HG03457 (cell line): ENCODE data around the gene PSEN1.

Experiments
- ATAC-seq: cut with Tn5 transposase; IDR thresholded peaks from one replicate; pipeline ENCODE4 v1.9.1; 2021; ENCODE audit warnings: moderate number of reproducible peaks; ENCODE audit not compliant: unreplicated experiment

The PSEN1 gene

DNA sequence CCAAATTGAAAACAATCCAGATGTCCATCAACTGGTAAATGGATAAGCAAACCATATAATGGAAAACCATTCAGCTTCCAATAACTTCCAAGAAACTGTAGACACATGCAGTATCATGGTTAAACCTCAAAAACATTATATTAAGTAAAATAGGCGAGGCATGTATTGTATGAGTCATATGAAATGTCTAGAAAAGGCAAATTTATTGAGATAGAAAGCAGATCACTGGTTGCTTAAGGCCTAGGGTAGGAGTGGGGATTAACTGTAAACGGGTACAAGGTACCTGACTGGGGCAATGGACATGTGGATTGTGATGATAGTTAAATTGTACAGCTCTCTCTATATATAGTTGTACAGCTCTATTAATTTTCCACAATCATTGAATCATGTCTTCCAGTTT, 79.7 kb downstream of the PSEN1 start:
- ATAC-seq = no peak

DNA sequence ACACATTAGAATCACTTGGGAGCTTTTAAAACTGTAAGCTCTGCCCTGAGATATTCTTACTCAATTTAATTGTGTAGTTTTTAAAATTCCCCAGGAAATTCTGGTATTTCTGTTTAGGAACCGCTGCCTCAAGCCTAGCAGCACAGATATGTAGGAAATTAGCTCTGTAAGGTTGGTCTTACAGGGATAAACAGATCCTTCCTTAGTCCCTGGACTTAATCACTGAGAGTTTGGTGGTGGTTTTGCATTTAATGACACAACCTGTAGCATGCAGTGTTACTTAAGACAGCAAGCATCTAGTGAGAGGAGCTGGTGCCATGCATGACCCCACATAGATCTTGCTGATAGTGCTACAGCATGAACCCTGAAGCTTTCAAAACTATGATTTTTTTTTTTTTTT, 81.1 kb downstream of the PSEN1 start:
- no peak for ATAC-seq

DNA sequence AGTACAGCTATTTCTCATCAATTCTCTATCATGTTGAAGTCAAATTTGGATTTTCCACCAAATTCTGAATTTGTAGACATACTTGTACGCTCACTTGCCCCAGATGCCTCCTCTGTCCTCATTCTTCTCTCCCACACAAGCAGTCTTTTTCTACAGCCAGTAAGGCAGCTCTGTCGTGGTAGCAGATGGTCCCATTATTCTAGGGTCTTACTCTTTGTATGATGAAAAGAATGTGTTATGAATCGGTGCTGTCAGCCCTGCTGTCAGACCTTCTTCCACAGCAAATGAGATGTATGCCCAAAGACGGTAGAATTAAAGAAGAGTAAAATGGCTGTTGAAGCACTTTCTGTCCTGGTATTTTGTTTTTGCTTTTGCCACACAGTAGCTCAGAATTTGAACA, 83.8 kb downstream of the PSEN1 start:
- no peak for ATAC-seq

DNA sequence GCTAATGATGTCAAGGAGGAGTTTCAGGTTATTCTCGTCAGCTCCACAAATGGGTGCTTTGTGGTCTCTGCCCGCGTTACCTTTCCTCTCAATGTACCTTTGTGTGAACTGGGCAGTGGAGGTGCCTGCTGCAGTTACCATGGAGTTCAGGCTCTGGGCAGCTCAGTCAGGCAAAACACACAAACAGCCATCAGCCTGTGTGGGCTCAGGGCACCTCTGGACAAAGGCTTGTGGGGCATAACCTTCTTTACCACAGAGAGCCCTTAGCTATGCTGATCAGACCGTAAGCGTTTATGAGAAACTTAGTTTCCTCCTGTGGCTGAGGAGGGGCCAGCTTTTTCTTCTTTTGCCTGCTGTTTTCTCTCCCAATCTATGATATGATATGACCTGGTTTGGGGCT, 84.3 kb downstream of the PSEN1 start:
- ATAC-seq = no peak

DNA sequence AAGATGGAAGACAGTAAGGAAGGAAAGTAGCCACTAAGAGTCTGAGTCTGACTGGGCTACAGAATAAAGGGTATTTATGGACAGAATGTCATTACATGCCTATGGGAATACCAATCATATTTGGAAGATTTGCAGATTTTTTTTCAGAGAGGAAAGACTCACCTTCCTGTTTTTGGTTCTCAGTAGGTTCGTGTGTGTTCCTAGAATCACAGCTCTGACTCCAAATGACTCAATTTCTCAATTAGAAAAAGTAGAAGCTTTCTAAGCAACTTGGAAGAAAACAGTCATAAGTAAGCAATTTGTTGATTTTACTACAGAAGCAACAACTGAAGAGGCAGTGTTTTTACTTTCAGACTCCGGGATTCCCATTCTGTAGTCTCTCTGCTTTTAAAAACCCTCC, 85.6 kb downstream of the PSEN1 start:
- no peak for ATAC-seq

DNA sequence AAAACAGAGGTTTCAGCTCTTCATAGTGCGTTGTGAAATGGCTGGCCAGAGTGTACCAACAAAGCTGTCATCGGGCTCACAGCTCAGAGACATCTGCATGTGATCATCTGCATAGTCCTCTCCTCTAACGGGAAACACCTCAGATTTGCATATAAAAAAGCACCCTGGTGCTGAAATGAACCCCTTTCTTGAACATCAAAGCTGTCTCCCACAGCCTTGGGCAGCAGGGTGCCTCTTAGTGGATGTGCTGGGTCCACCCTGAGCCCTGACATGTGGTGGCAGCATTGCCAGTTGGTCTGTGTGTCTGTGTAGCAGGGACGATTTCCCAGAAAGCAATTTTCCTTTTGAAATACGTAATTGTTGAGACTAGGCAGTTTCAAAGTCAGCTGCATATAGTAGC, 86.7 kb downstream of the PSEN1 start:
- ATAC-seq = no peak

DNA sequence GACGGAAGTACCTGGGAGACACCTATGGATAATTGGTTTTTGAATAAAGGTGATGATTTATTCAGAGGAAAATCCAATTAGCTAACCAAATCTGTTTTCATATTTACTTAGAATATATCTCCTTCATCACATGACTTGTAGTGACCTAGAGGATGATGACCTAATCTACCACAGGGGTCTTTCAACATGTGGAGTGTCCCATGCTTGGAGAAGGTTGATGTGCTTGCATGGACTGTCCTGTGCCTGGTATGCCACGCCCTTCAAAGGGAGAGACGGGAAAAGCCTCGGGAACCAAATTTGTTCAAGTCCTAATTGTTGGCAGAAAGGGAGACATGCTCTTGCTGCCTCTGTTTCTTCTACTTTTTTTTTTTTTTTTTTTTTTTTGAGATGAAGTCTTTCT, 89.2 kb downstream of the PSEN1 start:
- no peak for ATAC-seq

DNA sequence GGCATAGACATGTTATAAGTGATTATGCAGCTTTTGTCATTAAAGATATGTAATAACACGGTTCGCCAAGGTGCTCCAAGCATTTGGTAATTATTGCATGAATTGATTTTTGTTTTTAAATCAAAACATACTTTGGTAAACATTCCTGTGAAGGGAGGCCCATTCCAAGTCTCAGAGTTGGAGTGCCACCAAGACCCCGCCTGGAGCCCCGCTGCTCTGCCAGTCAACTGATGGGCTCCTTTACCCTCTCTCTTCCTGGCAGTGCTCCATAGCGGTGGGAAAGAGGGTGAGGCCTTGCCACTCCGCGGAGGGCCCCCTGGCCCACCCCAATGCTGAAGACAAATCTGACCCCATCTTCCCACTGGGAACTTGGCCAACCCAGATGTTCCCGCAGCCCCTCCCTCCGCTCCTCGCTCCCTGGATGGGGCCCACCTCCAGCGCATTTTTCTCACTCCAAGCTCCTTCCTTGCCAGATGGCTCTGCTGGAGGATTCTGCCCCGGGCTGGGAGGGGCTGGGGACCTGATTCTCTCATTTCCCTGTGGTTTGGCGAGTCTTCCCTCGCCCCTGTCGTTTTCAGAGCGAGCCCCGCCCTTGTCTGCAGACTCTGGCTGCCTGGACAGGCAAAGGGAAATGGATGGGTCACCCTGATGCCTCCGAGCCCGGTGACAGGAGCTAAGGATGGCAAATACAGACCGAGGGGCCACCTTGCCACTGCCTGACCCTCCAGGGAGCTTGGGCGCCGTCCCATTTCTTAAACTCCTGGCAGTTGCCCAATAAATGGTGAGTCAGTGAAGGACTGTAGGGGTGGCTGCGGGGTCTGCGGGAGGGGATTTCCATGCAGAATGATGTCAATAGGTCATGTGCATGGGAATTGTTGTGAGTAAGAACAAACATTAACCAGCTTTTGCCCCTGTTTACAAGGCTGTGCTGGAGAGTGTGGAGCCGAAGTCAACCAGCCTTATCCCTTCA, 91.8 kb downstream of the PSEN1 start:
- ATAC-seq = no peak

DNA sequence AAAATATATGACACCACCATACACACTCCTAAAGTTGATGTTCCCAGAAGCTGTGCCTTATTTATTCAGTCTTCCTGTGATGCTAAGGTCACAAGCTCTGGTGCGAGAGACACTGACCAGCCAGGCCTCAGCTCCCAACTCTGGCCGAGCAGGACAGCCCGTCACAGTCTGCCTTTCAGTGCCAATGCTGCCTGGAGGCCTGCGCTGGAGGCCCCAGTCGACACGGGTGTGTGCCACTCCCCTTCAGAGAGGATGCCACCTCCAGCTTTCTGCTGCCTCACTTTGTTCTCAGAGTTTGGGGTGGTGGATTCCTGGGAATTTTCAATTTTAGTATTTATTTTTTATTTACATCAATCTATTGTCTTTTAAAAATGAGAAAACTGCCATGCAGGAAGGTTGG, 93.7 kb downstream of the PSEN1 start:
- ATAC-seq = no peak

DNA sequence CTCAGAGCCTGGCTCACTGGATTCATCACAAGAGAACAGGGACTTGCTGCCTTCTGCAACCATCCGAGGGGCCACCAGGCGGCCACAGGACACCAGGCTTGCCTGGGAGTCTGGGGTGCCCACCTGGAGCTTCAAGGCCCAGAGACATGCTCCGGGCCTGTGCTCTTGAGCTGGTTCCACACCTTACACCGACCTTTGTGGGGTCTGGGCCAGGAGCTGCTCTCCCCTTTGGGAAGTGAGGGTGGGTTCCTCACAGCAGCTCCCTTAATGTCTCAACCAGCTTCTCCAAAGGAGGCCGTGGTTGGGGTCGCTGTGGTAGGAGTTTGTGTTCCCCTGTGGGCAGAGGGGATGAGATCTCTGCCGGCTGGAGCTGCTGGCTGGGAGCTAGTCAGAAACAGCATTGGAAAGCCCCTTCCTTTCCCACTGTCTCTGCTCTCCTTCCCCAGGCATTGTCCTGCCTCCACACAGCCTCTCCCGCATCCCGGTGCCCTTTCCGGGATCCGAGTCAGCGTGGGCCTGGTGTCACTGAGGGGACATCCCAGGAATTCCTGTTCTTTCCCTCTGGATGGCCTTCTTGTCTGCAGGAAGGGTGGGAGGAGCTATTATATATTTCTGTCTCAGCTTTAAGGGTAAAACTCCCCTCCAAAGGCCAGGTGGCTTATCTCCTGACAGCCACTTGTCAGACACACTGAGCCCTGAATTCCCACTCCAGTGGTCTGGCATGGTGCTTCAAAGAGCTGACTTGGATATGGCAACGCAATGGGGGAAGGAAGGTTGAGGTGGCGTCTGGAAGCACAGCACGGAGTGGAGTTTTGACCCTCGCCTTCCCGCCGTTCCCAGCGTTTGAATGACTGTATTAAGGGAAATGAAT, 95.9 kb downstream of the PSEN1 start:
- no peak for ATAC-seq

DNA sequence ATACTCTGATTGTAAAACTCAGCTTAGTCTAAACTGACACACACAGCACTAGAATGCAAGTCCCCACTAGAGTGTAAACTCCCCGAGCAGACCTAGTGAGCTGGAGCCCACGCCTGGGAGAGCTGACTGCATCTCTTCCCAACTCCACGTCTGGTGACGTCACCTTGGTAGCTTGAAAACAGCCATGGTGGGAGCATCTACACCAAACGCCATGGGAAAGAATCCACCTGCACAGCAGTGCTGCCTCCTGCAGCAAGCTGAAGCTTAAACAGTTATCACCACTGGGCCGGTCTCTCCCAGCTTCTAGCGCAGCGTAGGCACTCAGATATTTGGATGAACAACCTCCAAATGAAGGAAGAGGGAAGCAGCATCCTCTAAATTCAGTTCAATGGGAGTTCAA, 96.7 kb downstream of the PSEN1 start:
- no peak for ATAC-seq

DNA sequence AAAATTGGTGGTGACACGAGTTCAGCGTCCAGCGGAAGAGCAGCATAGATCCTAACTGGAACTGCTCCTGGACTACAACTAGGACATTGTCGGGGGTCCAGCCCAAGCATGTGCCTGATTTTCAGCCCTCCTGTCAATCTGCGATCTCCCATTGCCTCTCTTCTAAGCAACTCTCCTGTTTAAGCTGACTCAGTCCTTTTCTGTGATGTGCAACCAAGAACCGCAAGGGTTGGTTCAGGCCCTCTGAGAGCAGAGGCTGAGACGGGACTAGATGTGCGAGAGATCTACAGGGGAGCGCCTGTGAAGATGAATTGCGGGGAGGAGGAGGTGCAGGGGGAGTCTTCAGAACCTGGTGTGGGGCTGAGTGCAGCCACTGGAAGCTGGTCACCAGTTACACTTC, 97.3 kb downstream of the PSEN1 start:
- ATAC-seq = no peak

DNA sequence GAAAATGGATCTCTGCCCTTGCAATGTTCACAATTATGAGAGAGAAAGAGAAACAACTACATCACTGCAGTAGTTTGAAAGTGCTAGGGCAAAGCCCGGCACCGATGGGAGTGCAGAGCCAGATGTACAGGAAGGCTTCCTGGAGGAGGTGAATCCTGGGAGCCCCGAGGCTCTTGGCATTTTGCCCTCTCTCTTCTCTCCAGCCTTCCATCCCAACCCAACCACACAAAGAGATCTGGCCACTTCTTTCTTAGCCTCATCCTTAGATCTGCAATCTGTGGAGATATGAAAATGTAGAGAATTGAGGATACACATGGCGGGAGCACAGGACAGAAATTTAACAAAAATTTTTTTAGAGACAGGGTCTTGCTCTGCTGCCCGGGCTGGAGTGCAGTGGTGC, 97.7 kb downstream of the PSEN1 start:
- no peak for ATAC-seq

DNA sequence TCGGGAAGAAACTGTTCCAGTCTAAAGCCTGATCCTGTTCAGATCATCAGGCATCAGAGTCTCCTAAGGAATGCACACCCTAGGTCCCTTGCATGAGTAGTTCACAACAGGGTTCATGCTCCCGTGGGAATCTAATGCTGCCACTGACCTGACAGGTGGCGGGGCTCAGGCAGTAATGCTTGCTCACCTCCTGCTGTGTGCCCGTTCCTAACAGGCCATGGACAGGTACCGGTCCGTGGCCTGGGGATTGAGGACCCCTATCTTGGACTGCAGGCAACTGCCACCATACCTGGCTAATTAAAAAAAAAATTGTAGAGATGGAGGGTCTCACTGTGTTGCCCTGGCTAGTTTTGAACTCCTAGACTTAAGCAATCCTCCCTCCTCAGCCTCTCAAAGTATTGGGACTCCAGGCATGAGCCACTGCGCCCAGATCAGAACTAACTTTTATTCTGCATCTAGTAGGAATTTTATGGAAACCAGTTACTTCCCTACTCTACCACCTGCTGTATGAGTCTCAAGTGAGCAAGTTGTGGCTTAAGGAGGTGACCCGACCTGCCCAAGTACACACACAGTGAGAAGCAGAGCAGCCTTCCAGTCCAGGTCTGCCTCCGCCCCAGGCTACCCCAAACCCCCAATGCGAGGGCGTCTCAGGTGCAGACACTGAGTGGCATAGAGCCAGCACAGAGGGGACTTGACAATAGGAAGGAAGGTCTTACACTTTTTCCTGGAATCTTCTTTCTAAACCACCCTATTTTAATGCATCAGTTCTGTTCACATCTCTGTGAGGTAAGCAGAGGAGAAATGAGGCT, 98.5 kb downstream of the PSEN1 start:
- ATAC-seq = no peak

DNA sequence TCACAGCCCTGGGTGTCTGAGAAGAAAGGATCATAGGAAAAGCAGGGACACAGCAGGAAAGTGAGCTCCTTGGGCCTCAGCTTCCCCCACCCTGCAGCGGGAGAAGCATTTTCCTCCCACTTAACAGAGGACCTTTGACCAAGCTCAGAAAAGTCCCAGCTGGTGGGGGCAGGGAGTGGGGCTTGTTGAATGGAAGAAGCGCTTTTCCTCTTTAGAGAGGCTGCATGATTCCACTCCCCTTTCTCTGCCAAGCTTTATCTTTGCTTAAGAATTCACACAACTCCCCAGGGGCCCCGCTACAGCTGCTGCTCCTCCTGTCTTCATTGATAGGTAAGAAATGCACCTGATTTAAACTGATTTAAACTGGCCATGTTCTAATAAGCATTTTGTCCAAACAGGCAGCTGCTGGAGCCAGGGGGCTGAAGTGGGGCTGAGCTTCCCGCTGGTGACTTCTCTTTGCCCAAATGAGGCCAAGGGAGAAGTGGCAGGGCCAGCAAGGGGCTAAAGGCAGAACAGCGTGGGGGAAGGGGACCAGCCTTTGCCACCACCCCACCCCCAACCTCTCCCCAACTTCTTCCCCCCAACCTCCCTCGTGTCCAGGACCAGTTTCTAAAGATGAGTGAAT, 99.3 kb downstream of the PSEN1 start:
- ATAC-seq = no peak

DNA sequence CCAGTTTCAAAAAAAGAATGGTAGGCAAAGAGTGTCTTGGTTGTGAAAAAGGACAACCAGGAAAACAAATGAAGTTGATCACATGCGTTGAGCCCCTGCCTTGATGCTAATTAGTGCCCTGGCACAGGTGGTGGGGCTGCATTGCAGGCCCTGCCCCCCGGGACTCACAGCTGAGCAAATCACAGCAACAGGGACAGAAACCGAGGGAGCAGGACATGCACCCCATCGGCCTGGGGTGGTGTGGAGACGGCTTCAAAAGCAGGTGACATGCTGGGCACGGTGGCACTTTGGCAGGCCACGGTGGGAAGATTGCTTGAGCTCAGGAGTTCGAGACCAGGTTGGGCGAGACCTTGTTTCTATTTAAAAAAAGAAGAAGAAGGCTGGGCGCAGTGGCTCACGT, 99.8 kb downstream of the PSEN1 start:
- no peak for ATAC-seq

DNA sequence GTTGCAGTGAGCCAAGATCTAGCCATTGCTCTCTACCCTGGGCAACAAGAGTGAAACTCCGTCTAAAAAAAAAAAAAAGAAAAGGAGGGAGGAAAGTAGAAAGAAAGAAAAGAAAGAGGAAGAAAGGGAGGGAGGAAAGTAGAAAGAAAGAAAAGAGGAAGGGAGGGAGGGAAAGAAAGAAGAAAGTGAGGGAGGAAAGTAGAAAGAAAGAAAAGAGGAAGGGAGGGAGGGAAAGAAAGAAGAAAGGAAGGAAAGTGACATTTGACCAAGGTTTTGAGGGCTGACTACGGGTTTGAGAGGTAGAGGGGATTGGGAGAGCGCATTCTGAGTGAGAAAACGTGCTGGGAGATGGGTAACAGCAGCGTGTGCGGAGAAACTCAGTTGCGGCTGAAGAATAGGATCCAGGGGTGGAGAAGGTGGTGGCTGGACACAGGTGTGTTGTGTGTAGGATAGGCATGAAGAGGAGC, 100.5 kb downstream of the PSEN1 start:
- ATAC-seq = no peak

DNA sequence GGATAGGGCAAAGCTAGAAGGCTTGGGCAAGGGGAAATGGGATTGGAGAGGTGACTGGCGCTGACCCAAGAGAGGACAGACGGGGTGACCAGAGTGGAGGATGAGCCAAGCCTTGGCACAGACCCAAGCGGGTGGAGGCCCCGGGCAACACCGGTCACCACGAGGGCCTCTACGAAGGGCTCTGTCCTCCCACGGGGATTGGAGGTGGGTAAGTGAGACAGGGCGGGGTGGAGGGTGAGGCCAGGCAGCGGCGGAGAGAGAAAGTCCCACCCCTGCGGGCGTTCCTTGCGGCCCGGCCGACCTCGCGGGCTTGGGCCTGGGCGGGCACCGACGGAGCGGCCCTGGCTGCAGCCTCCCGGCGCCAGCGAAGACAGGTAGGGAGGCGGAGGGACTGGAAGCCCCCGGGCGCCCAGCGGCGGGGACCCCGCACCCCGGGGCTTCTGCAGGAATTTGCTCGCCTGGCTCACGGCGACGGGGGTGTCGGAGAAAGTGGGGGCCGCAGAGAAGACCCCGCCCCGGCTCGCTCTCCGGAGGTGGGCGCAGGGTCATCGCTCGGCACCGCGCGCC, 101.0 kb downstream of the PSEN1 start, which contains the start of gene PAPLN:
Gene PAPLN (plus strand): TSS at position 288 of the 567 bp plus-strand sequence. CDS start 2,273 bp downstream, outside the sequence.
- no peak for ATAC-seq

DNA sequence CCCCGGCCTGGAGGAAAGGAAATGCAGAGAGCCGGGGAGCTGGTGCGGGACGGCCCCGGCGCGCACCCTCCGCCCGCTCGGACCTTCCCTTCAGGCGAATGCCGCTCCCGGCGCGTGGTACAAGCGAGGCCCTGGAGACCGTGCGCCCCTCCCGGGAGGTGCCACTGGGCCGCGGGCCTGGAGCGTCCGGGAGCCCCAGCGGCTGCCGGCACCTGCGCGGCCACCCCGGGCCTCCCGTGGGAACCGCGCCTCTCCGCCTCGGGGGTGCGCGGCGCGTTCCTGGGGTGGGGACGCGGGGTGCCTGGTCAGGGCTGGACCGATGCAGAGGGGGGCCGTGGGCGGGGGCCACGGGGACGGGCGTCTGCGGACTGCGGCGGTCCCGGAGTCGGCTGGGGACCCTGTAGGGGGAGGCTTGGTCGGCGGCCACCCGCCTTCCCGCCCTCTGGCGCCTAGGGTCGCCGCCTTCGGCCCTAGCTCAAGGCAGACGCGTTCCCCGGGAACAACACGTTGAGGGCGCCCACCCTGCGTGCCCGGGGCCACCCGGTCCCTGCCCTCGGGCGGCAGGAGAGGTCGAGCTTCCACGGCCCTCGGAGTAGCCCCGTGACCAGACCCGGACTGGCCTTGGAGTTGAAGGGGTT, 101.6 kb downstream of the PSEN1 start:
- ATAC-seq = no peak

DNA sequence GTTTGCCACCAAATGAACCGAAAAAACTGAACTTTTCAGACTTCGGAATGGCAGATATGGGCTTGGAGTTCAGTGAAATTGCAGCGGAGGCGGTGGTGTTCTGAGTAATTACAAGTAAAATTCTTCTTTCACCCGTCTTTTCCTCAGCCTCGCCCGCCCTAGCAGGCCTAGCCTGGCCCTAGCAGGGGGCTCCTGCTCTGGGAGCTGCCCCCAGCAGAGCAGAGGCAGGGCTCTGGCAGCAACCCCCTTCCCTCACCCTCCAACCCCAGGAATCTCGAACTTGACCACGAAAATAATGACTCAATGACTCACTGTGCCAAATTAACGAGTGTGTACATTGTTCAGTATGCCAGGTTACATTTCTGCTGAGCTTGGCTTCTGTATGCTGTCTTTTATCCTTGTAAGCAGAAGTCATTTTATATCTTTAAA, 102.1 kb downstream of the PSEN1 start:
- no peak for ATAC-seq
